Activated effector memory CD4-positive, alpha-beta T cell treated with anti-CD3 and anti-CD28 coated beads, Interleukin-2, amount 50 U/mL, for 16 hours (primary cell): ENCODE measurements around the gene HDHD5.

Experiments
- DNase-seq: peaks from one replicate; pipeline ENCODE4 v3.0.0-alpha.2; 2020

The HDHD5 gene

DNA sequence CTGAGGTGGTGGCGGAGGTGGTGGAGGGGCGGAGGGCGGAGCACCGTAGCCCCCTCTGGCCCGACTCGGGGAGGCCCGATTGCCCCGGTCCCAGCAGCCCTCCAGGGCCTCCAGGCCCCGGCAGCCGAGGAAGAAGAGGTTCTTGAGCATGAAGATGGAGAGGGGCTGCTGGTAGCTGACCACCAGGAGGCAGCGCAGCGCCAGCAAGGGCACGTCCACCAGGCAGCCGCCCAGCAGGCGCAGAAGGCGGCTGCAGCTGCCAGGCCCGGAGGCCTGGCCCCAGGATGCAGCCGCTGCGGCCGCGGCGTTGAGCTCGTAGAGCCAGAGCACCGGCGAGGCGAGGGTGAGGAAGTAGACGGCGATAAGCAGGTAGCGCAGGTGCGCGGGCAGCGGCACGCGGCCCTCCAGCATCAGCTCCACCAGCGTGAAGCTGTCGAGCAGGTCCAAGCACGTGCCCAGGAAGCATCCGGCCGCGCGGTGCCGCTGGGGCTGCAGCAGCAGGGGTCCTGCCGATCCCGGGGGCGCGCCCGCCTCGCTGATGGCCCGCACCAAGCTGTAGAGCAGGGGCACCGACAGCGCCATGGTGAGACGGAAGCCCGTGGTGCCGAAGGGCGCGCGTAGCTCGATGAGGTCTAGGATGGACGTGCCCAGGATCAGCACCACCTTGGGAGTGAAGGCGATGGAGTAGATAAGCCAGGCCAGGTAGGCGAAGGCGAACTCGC lies 39.4 kb downstream of the HDHD5 start:
- no peak for DNase-seq

DNA sequence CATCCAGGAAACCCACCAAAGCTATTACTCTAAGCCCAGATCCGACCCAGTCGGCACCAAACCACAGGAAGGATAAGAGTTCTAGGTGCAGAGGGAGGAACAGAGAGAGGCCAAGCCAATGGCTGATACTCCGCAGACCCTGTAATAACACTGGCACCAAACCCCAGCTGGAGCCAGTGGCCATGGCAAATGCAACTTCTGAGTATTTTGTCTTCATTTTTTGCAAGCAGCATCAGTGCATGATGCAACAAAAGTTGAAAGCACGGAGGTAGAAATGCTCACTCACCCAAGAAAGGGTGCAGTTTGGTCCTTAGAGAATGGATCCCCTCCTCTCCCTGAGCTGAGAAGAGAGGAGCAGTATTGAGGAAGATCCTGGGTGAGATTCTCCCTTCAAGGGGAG lies 40.7 kb downstream of the HDHD5 start:
- no peak for DNase-seq

DNA sequence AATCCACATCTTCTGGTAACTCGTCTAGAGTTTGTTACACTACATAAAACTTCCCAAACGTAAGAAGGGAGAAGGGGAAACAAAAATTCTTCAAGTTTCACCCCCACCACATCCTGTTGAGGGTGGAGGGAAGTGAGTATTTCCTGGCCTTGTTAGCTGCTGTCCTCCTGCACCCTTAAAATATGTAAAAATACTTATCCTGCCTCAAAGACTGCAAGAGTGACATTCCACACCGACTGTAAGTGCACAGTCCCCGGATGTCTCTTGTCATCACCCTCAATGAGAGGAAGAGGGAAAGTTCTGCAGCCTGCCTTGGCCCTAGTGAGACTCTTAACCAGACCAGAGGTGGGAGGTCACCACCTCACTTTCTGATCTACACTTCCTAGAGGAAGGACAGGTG lies 41.2 kb downstream of the HDHD5 start:
- no peak for DNase-seq

DNA sequence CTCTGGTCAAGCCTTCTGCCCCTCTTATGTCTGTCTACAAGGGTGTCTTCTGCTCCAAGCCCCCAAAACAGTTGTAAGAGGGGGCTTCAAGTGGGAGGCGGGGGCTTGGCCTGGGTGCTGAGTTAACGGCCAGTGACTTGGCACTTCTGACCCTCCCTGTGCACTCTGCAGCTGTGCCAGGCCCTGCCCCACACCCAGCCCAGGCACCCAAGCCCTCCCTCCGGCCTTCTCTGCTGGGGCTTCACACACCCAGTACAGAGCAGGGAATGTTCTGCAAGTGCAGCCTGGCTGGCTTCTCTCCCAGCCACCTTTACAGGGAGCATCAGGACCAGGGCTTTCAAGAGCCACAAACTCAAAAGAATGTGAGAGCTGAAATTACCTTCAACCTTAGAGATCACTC lies 41.7 kb downstream of the HDHD5 start:
- no peak for DNase-seq

DNA sequence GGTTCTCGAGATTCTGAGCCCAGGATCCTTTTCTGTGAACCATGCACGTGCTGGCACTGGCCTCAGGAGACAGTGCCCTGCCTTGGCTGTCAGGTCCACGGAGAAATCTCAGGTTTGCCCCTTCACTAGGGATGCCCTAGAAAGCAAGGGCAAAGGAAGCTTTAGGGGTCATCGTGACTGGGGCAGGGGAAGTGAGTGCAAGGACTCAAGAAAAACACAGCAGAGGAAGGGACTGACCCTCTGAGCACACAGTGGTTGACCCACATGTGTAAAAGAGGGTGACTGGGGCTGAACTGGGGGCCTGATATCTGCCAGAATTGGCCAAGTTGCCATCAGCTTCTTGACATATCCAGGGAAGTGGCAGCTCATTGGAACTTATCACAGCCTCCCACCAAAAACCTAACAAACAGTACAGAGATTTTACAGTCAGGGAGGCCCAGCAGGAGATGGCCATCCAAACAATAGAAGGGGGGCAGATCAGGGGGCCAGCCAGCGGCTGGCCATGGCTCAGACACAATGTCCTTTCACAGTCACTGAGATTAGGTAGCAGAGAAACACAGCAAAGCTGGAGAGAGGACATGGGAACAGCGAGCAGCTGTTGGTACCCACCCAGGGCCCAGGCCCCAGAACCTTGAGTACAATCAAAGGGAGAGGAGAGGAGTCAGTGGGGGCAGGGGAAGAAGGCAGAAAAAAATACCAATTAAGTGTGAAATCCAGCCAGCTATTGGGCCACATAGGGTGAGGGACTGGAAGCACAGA lies 42.3 kb downstream of the HDHD5 start:
- no peak for DNase-seq

DNA sequence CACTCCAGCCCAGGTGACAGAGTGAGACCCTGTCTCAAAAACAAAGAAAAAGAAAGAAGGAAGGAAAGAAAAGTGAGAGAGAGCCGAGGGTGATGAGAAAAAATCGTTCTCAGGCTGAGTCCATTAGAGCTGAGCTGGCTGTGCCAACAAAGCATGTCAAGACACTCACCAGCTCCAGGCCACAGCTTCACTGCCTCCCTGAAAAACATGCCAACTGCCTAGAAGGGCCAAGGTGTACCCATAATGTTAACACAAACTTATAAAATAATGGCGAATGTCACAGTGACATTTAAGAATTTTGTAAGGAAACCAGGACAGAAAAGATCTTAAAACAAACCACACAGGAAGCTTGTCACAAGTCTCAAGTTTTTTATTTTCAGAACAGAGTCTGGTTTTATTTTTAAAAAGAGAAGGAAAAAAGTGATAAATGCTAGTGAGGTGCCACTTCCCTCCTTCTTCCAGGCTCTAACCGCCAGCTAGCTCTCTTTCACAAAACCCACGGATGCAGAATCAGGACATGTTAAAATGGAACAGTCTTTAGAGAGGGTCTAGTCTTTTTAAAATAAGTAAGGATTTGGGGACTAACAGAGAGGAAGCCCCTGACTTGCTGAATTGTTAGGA lies 43.0 kb downstream of the HDHD5 start:
- DNase-seq: no peak

DNA sequence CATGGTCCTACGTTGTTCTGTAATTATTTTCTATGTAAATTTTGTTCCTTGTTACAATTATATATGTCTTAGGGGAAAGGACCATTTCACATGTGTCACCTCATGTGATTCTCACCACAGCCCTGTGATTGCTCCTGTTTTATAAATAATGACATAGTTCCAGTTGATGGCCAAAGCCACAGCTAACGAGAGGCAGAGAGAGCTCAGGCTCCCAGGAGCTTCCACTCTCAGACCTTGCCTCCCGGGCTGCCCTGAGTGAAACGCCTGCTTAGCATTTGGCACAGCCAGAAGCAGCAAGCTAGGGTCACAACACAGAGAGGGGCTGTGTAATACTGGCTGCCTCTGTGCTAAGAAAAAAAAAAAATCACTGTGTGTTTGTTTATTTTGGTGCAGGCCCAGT lies 43.8 kb downstream of the HDHD5 start:
- DNase-seq: peak; percentile 50

DNA sequence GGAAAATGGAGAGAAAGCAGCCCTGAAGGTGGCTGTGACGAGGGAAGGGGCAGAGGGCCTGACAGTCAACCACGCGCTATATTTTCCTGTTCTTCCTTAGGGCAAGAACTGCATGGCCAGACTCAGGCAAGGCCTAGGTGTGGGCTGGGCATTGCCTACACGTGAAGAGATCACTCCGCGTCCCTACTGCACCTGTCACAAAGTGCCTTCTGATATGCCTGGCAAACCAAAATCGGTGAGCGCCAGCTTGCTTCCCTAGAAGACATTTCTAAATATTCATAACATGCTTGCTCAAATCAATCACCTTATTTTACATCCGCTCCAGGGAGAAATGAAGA lies 44.2 kb downstream of the HDHD5 start:
- peak; percentile 28 for DNase-seq

DNA sequence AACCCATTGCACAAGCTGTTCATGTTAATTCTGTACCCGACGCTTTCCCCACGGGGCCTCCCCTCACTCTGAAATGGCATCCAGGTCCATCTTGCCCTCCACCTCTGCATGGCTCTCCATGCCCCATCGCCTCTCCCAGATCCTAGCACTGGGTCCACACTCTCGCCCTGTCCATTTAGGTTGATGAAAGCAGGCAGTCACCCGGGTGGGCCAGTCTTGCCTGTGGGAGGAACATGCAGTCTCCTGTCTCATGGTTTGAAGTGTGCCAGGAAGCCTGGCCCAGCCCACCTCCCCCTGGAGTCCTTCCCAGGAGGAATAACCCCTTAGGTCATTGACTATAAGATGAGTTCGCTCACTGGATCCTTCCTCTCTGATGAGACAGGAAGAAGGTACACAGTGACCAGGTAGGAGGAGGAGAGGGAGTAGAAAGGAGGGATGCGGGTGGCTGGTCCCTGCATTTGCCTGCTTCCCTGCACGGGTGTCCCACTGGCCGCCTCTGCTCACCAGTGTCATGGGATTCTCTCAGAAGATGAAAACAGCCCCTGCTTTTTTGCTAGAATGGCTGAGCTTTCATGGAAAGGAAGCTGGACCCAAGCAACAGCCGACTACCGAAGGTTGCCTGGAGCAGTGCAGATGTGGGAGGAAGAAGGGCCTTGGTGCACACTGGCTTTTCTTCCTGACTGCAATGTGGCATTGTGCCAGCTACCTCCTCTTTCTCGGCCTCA lies 44.7 kb downstream of the HDHD5 start:
- peak; percentile 39 for DNase-seq

DNA sequence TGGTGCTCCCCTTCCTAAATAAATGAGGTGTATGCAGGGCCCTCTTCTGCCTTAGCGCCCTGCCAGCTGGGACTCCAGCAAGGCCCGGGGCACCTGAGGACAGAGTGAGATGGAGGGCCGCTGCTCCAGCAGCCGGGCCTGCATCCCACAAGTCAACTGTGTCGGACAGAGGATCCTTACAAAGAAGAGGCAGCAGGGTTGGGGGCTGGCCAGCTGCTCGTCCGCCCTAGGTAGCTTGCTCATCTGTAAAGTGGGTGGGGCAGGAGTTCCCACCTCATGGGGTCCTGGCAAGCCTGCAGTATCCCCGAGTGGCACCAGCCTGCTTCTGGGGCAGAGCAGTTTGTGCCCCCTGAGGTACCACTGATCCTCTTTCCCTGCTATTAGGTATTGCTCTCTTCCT lies 45.5 kb downstream of the HDHD5 start:
- DNase-seq: peak; percentile 53

DNA sequence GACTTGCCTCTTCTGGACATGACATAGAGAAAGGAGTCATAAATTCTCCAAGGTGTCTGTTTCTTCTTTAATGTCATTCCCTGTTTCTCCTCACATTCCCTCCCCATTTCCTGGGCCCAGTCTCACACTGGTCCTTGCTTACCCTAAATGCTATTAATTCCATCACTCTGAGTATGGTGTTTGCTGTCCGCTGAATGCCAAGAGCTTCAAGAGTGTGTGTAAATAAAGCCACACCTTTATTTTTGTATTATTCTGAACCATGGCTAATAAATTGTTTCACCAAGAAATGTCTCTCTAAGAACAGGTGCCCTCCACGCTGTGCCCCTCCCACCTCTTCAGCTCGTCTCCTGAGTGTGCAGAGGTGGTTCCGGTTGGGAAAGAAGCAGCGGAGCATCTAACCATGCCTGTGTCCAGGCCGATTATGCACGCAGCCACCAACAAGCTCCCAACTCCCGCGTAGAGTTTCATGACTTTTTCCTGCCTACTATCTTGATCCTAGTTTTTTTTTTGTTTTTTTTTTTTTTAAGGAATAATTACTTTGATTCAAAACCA lies 46.5 kb downstream of the HDHD5 start:
- DNase-seq: peak; percentile 17

DNA sequence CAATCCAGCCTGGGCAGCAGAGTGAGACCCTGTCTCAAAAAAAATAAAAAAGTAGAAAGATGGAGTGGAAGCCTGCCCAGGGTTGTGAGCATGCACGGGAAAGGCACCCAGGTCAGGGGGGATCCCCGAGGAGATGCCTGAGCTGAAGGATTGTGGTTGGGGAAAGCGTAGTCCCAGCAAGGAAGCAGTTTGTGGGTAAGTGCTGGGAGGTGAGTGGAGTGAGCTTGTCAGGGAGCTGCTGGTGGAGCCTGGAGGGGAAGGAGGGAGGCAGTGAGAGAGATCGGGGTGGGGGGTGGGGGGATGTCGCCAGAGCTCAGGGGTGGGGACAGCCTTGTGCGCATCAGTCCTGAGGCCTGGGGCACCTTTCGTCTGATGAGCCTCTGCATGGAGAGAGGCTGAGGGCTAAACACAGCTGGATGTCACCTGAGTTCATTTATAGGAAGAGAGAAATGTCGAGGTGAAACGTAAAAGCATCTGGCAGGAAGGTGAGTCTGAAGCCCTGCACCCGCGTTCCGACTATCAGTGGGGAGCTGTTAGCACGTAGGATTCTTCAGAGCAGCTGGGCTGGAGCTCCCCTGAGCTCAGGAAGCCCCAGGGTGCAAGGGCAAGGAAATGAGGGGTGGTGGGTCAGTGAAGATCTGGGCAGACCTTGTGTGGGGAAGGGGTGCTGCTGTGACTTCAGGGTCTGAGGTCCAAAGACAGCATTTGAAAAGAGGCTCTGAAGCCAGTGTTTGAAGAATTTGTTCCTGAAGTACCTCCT lies 48.1 kb downstream of the HDHD5 start:
- peak; percentile 43 for DNase-seq

DNA sequence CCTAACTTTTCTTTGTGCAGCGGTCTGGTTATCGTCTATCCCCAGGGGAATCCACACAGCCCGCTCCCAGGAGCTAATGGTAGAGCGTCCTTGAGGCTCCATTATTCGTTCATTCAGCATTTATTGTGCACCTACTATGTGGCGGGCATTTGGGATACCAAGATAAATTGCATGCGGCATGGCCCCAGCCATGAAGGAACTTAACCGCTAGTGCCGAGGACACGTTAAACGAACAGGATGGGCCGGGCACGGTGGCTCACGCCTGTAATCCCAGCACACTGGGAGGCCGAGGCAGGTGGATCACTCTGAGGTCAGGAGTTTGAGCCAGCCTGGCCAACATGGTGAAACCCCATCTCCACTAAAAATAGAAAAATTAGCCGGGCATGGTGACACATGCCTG lies 49.1 kb downstream of the HDHD5 start:
- no peak for DNase-seq

DNA sequence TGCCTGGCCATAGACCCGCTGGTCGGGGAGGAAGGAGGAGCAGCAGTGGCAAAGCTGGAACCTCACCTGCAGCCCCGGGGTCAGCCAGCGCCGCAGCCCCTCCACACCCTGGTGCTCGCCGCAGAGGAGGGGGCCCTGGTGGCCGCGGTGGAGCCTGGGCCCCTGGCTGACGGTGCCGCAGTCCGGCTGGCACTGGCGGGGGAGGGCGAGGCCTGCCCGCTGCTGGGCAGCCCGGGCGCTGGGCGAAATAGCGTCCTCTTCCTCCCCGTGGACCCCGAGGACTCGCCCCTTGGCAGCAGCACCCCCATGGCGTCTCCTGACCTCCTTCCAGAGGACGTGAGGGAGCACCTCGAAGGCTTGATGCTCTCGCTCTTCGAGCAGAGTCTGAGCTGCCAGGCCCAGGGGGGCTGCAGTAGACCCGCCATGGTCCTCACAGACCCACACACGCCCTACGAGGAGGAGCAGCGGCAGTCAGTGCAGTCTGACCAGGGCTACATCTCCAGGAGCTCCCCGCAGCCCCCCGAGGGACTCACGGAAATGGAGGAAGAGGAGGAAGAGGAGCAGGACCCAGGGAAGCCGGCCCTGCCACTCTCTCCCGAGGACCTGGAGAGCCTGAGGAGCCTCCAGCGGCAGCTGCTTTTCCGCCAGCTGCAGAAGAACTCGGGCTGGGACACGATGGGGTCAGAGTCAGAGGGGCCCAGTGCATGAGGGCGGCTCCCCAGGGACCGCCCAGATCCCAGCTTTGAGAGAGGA lies 49.8 kb downstream of the HDHD5 start:
- no peak for DNase-seq

DNA sequence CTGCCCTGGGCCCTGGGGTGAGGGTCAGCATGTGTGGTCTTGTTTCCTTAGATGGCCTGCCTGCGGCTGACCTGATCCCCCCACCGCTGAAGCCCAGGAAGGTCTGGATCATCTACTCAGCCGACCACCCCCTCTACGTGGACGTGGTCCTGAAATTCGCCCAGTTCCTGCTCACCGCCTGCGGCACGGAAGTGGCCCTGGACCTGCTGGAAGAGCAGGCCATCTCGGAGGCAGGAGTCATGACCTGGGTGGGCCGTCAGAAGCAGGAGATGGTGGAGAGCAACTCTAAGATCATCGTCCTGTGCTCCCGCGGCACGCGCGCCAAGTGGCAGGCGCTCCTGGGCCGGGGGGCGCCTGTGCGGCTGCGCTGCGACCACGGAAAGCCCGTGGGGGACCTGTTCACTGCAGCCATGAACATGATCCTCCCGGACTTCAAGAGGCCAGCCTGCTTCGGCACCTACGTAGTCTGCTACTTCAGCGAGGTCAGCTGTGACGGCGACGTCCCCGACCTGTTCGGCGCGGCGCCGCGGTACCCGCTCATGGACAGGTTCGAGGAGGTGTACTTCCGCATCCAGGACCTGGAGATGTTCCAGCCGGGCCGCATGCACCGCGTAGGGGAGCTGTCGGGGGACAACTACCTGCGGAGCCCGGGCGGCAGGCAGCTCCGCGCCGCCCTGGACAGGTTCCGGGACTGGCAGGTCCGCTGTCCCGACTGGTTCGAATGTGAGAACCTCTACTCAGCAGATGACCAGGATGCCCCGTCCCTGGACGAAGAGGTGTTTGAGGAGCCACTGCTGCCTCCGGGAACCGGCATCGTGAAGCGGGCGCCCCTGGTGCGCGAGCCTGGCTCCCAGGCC lies 50.6 kb downstream of the HDHD5 start:
- DNase-seq: no peak

DNA sequence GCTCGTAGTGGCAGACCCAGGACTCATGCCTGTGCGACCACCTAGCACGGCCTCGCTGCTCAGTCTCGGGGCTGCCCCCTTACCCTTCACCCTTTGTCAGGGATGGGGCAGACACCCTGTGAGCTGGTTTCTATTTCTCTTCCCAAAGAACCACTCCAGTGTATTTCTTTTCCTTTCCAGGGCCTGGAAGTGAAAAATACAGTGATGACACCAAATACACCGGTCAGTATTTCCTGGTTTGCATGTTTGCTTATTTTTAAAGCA lies 51.6 kb downstream of the HDHD5 start:
- no peak for DNase-seq

DNA sequence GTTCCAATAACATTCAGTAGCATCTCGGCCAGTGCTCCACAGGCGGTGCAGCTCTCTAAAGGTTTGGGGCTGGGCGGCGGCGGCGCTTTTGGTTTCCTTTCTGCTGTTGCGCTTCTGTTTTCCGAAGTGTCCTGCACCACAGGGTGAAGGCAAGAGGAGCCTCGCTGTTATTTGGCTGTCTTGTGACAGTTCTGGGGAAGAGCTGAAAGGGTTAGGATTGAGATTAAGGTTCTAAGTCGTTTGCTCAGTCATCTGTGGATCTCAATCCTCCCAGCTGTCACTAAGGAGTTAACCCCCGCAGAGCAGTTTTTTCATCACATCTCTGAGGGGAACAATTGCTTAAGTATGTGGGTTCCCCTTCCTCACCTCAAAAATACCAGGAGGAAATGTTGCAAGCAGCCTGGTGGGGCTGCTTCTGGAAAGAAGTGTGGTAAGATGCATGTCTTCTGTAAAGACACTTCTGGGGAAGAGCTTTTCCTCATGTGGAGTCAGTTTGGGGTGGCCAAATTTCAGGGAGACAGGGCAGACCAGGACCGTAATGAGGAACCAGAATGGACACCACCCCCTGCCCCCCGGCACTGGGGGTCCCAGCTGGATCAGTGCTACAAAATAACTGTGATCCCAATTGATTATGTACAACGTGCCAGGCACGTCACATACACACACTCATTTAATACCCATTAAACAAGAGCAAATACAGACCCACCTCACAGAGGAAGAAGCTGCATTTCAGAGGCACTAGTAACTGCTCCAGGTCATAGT lies 52.1 kb downstream of the HDHD5 start:
- DNase-seq: peak; percentile 51

DNA sequence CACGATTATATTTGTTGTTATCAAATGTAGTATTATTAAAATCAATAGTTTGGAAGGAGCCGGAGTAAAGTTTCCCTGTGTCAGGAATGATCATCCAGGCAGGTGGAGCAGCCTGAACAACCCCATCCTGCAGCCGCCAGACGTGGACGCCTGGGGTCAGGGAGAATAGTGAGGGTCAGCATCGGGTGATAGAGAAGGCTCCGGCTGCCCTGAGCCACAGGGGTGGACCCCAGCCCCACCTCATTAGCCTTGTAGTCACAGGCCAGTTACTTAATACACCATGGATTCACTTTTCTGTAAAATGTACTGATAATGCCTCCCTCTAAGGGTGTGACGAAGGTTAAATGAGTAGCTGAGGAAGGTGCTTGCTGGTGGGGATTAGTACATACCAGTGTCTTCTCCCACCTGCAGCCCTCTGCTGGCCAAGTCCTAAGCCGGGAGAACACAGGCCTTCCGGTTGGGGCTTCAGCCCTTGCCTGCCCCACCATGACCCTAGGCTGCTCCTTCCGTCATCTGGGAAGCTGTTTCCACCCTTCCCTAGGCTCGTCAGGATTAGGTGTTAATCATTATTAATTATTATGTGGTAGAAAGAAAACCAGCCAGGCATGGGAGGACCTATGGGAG lies 52.8 kb downstream of the HDHD5 start:
- peak; percentile 21 for DNase-seq
